Thymus (tissue), 11 donors: ENCODE measurements around the gene KIRREL2. TPM values are rescaled to one million over a fixed set of nuclear protein-coding genes. Genes with fewer than 3 reads are reported as not detected.
"Not testable (repeated sequence)": the region's sequence is repeated elsewhere in the genome, so short reads cannot be mapped to it uniquely, and the experiment has no call there.

Experiments
- DNase-seq, 9 donors: peaks; one replicate each; pipeline ENCODE4 v3.0.0-alpha.2; 2013; ENCODE audit warnings: low spot score in 9 of 9, low read depth in 6 of 9, missing footprints in 1 of 9
- H3K27ac ChIP-seq, 2 donors: one replicate each; pipeline ENCODE4 v1.5.1; 2013; ENCODE audit warnings: control low read depth in 1 of 2, low read depth in 1 of 2, low read length in 1 of 2, mild to moderate bottlenecking in 1 of 2, moderate library complexity in 1 of 2
- H3K27me3 ChIP-seq, 2 donors: one replicate each; pipeline ENCODE4 v1.5.1; 2013; ENCODE audit warnings: low read length in 1 of 2; ENCODE audit not compliant: control insufficient read depth in 2 of 2, insufficient read depth in 1 of 2
- H3K36me3 ChIP-seq, 2 donors: one replicate each; pipeline ENCODE4 v1.5.1; 2013; ENCODE audit warnings: low read length in 1 of 2, mild to moderate bottlenecking in 1 of 2, moderate library complexity in 1 of 2; ENCODE audit not compliant: control insufficient read depth in 2 of 2, insufficient read depth in 2 of 2
- H3K4me1 ChIP-seq, 2 donors: one replicate each; pipeline ENCODE4 v1.5.1; 2013; ENCODE audit warnings: low read length in 2 of 2; ENCODE audit not compliant: control insufficient read depth in 2 of 2, insufficient read depth in 2 of 2
- H3K4me3 ChIP-seq, 2 donors: one replicate each; pipeline ENCODE4 v1.5.1; 2013; ENCODE audit warnings: low read length in 2 of 2, control low read depth in 1 of 2, mild to moderate bottlenecking in 1 of 2
- H3K9me3 ChIP-seq, 2 donors: one replicate each; pipeline ENCODE4 v1.5.1; 2013; ENCODE audit warnings: low read length in 1 of 2, mild to moderate bottlenecking in 1 of 2; ENCODE audit not compliant: control insufficient read depth in 2 of 2, insufficient read depth in 1 of 2
- WGBS: extraction: QIAGEN DNeasy Blood & Tissue Kit; methylation state at CpG from one replicate; pipeline ENCODE4 v1.1.7; 2013; 5-methylcytosine and 5-hydroxymethylcytosine counted together
- polyA plus RNA-seq: library from polyadenylated mRNA; stranded (reverse); fragments of 200-250 nt; gene quantifications from one replicate; pipeline ENCODE4 v1.2.3, GENCODE V29; 2013
- total RNA-seq: library from RNA; stranded (reverse); fragments of 120-200 nt; gene quantifications from one replicate; pipeline ENCODE4 v1.2.4, GENCODE V29; 2013
- donor health status: healthy.

KIRREL2 gene
- total and polyA plus RNA-seq, 2 donors: 0.75 to 2.2 TPM

GRCh38 chr19:35908010-35908441 is 51.3 kb downstream of the KIRREL2 start, which contains the start of gene TYROBP:
TYROBP (minus strand) TSS chr19:35908295; CDS start chr19:35908228, 67 bp downstream.
- Histone ChIP-seq H3K9me3 (no peaks in the 10 kb centered on the region), H3K4me3 (peak within 1 kb of the TSS in 1 of 2 donors; percentile 8), H3K4me1 (peaks cover 22 to 49% of the 10 kb centered on the region in 2 donors), H3K27me3 (no peaks in the 10 kb centered on the region), H3K27ac (peak within 1 kb of the TSS; percentile 63 to 85), H3K36me3 (peaks cover 0 to 3% of the 10 kb centered on the region in 2 donors)
- WGBS: 68% methylated on average over 9 of the region's 9 CpGs
- DNase-seq: no peak

GRCh38 chr19:35908973-35909683 is 52.4 kb downstream of the KIRREL2 start:
- Histone ChIP-seq H3K36me3 (peaks cover 0 to 3% of the 10 kb centered on the region in 2 donors), H3K9me3 (no peaks in the 10 kb centered on the region), H3K4me3 (no peak overlapping the region), H3K4me1 (peaks cover 15 to 38% of the 10 kb centered on the region in 2 donors), H3K27ac (peak overlapping the region; percentile 63 to 85), H3K27me3 (no peaks in the 10 kb centered on the region)
- WGBS: 23% methylated on average over 10 of the region's 10 CpGs
- peak in 5 of 9 donors; percentile 42 to 81 (median 65) for DNase-seq

GRCh38 chr19:35909684-35910035 is 52.9 kb downstream of the KIRREL2 start:
- no peaks in the 10 kb centered on the region for H3K27me3 ChIP-seq
- peak overlapping the region; percentile 63 to 85 for H3K27ac ChIP-seq
- 67% methylated on average over 6 of the region's 6 CpGs for WGBS
- no peaks in the 10 kb centered on the region for H3K9me3 ChIP-seq
- H3K4me3 ChIP-seq: no peak overlapping the region
- DNase-seq: no peak
- H3K36me3 ChIP-seq: no peaks in the 10 kb centered on the region
- peaks cover 11 to 33% of the 10 kb centered on the region in 2 donors for H3K4me1 ChIP-seq

GRCh38 chr19:35910355-35910754 is 53.6 kb downstream of the KIRREL2 start:
- H3K36me3 ChIP-seq, H3K27ac ChIP-seq, H3K4me3 ChIP-seq, H3K27me3 ChIP-seq, H3K9me3 ChIP-seq, DNase-seq: not testable (repeated sequence)
- 98% methylated on average over 14 of the region's 14 CpGs for WGBS
- H3K4me1 ChIP-seq: peaks cover 11 to 27% of the 10 kb centered on the region in 2 donors

- no peak for DNase-seq
- Histone ChIP-seq H3K9me3 (no peaks in the 10 kb centered on the region), H3K36me3 (no peaks in the 10 kb centered on the region), H3K4me1 (peaks cover 11 to 27% of the 10 kb centered on the region in 2 donors), H3K27ac (no peak overlapping the region), H3K4me3 (no peak overlapping the region), H3K27me3 (no peaks in the 10 kb centered on the region)
- WGBS: 87% methylated on average over 3 of the region's 3 CpGs
Measured at GRCh38 chr19:35911173-35911572, 54.5 kb downstream of the KIRREL2 start.

GRCh38 chr19:35911790-35912189 is 55.1 kb downstream of the KIRREL2 start:
- Histone ChIP-seq H3K27ac (peak overlapping the region in 1 of 2 donors; percentile 37), H3K9me3 (no peaks in the 10 kb centered on the region), H3K4me3 (no peak overlapping the region), H3K27me3 (no peaks in the 10 kb centered on the region), H3K36me3 (no peaks in the 10 kb centered on the region), H3K4me1 (peaks cover 11 to 27% of the 10 kb centered on the region in 2 donors)
- DNase-seq: no peak
- 73% methylated on average over 5 of the region's 5 CpGs for WGBS

- Histone ChIP-seq H3K9me3 (no peaks in the 10 kb centered on the region), H3K27ac (no peak overlapping the region), H3K4me1 (peaks cover 11 to 17% of the 10 kb centered on the region in 2 donors), H3K36me3 (no peaks in the 10 kb centered on the region), H3K4me3 (no peak overlapping the region), H3K27me3 (no peaks in the 10 kb centered on the region)
- 90% methylated on average over 7 of the region's 7 CpGs for WGBS
- DNase-seq: no peak
Measured at GRCh38 chr19:35913589-35913988, 56.9 kb downstream of the KIRREL2 start.

- Histone ChIP-seq H3K4me3 (no peak overlapping the region), H3K27me3 (no peaks in the 10 kb centered on the region), H3K4me1 (peaks cover 0 to 4% of the 10 kb centered on the region in 2 donors), H3K36me3 (no peaks in the 10 kb centered on the region), H3K9me3 (no peaks in the 10 kb centered on the region), H3K27ac (no peak overlapping the region)
- WGBS: 93% methylated on average over 3 of the region's 3 CpGs
- DNase-seq: no peak
Measured at GRCh38 chr19:35915443-35915842, 58.7 kb downstream of the KIRREL2 start.
